HG03280 (cell line): Measurements from ENCODE around the gene IFI16.
"Not testable (repeated sequence)": the region's sequence is repeated elsewhere in the genome, so short reads cannot be mapped to it uniquely, and the experiment has no call there.

Source experiments
- ATAC-seq: cut with Tn5 transposase; IDR thresholded peaks from one replicate; pipeline ENCODE4 v1.9.1; 2021; ENCODE audit warnings: mild to moderate bottlenecking, moderate library complexity; ENCODE audit not compliant: unreplicated experiment

IFI16 gene

GRCh38 chr1:159007726-159008125 is 2.0 kb upstream of the IFI16 start:
- ATAC-seq: no peak

DNA sequence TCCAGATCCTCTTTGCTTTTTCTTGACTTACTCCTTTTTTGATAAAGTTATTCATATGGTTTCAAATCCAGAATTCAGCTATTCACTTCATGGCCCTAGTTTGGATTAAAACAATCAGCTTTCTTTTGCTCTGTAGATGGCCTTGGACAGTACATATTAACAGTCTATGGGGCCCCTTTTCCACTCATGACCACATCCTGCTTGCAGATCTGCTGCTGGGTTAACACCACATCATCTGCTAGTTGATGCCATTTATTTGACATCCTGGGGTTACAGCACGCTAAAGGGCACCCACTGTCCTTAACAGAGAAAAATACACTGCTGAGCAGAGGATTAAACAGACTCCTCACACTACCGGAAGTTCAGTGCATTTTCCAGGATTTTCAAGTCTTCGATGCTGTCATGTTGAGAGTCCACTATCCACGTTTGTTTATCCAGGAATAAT is 941 bp upstream of the IFI16 start:
- peak; percentile 56 for ATAC-seq

GRCh38 chr1:159009287-159009686 is 420 bp upstream of the IFI16 start:
- no peak for ATAC-seq

- ATAC-seq: no peak
Measured at GRCh38 chr1:159010391-159010790, 684 bp downstream of the IFI16 start.

DNA sequence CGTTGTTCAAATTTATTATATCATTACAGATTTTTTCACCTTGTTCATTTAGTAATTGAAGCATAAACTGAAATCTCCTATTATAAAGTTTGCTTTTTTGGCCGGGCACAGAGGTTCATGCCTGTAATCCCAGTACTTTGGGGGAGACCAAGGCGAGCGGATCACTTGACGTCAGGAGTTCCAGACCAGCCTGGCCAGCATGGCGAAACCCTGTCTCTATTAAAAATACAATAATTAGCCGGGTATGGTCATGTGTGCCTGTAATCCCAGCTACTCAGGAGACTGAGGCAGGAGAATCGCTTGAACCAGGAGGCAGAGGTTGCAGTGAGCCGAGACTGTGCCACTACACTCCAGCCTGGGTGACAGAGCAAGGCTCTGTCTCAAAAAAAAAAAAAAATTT is 1.3 kb downstream of the IFI16 start:
- ATAC-seq: not testable (repeated sequence)

GRCh38 chr1:159011751-159012150 is 2.0 kb downstream of the IFI16 start:
- no peak for ATAC-seq

DNA sequence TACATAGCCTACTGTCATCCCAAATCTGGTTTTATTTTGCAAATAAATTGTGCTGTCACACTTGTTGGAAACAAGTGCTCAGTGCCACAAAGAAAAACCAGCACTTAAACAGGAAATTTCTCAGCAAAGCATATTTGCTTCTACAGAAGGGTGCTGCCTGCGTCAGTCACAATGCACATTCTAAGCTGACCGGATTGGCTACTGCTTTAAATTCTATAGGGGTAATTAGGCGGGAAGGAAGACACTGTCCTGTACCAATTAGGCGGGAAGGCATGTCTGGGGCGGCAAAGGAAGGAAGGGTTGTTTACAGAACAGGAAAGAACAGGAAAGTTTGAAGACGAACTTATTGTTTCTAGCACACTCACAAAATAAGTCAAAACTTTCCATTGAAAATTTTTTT is 2.8 kb downstream of the IFI16 start:
- ATAC-seq: peak; percentile 33

GRCh38 chr1:159014003-159014571 is 4.4 kb downstream of the IFI16 start:
- ATAC-seq: no peak

GRCh38 chr1:159014851-159015250 is 5.1 kb downstream of the IFI16 start:
- no peak for ATAC-seq

DNA sequence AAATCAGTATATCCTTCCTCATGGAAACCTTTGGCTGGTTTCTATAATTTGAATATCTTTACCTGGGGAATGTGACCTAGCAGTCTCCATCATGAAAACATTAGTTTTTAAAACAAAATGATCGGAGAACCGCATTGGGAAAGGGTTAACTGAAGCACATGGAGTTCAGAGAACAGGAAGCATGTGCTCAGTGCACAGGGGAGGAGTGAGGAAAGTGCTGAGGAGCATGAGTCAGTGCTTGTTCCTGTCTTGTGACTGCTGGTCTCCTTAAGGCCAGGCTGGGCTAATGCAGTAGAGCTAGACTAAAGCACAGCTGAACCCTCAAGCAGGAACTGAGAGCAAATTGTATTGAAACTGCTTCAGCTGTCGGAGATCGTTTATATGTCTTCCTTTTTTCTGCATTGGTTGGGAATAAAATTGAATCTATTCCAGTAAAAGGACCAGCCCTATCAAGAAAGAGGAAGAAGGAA is 5.8 kb downstream of the IFI16 start:
- ATAC-seq: peak; percentile 94

- no peak for ATAC-seq
Measured at GRCh38 chr1:159023723-159024122, 14.0 kb downstream of the IFI16 start.

DNA sequence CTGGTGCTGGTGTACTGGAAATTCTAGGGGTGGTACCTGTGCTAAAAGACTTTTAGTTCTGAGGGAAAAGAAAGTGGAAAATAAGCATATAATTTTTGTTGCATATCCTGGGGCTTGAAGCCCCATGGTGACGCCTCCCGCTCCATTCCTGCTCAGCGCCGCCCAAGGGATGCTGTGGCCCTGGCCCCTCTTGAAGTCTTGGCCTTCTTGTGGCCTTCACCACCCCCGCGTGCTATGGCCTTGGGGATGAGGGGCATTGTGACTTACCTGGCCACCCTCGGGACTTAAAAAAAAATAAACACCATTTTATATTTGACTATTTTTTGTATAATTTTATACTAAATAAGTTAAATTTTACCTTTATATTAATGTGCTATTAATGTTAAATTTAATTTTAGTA is 15.3 kb downstream of the IFI16 start:
- no peak for ATAC-seq

DNA sequence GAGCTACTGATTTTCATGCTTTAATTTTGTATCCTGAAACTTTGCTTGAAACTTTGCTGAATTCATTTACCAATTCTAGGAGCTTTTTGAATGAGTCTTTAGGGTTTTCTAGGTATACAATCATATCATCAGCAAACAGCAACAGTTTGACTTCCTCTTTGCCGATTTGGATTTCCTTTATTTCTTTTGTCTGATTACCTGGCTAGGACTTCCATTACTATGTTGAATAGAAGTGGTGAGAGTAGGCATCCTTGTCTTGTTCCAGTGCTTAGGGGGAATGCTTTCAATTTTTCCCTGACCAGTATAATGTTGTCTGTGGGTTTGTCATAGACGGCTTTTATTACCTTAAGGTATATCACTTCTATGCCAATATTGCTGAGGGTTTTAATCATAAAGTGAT is 17.1 kb downstream of the IFI16 start:
- ATAC-seq: not testable (repeated sequence)

- no peak for ATAC-seq
Measured at GRCh38 chr1:159030311-159030710, 20.6 kb downstream of the IFI16 start.

- no peak for ATAC-seq
Measured at GRCh38 chr1:159030877-159031447, 21.3 kb downstream of the IFI16 start.

DNA sequence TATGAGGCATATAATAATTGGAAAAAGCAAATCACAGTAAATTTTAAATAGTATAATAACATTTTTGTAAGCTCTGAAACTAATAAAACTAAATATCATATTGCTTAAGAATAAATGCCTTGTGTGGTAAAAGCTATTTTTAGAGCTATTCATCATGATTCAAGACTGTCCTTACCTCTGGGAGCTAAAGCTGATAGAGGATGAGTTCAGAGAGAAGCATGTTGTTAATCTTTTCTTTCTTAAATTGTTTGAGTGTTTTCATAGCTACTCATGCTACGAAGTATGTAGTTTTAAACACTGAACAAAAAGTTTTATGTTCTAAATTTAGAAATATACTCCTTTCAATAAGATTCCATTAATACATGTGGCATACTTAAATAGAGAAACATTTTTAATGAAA is 30.5 kb downstream of the IFI16 start:
- no peak for ATAC-seq

- ATAC-seq: no peak
Measured at GRCh38 chr1:159040893-159041724, 31.4 kb downstream of the IFI16 start.

- not testable (repeated sequence) for ATAC-seq
Measured at GRCh38 chr1:159046486-159046885, 36.8 kb downstream of the IFI16 start.

DNA sequence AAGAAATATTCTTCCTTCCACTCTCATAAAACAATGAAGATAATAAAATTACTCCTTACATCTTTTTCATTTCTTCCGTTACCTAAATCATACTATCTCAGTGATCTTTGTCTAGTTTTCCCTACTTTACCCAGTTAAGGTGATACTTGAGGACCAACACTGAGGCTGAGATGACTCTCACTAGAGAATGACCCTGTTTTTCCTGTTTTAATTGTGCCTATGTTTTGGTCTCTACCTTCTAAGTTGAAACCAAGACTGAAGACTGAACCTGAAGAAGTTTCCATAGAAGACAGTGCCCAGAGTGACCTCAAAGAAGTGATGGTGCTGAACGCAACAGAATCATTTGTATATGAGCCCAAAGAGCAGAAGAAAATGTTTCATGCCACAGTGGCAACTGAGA is 41.7 kb downstream of the IFI16 start:
- no peak for ATAC-seq

DNA sequence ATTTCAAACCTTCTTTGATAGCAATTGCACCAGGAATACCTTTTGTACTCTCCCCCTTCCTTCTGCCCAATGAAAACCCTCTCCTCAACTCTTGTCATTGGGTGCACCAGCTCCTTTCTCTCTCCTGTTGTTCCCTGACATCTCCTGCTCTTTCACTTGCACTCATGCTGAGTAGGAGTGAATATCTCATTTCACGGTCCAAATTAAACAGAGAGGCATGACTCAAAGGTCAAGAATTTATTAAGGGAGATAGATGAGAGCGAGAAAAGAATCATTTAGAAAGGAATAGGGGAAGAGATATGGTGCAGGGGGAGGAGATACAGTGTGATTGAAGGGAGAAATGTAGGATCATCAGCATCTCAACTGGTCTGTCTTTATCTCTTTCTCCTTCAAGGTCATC is 44.7 kb downstream of the IFI16 start:
- no peak for ATAC-seq

GRCh38 chr1:159055181-159055641 is 45.5 kb downstream of the IFI16 start:
- no peak for ATAC-seq
